GM13976 (cell line): ENCODE data around the gene EXOC4.

ENCODE experiments used
- DNase-seq: peaks from one replicate; pipeline ENCODE4 v3.0.0; 2012; ENCODE audit warnings: low spot score
- in situ Hi-C: fragments of 300-500 bp; cut with MboI; formaldehyde crosslinking; loops from one replicate; pipeline ENCODE4 v1.12.0; 2022; ENCODE audit warnings: low sequenced_read_pairs, mixed read lengths, inconsistent platforms; ENCODE audit not compliant: unreplicated experiment
- TF ChIP-seq, protein P1 (sequence below): IDR thresholded peaks from 2 replicates; pipeline ENCODE4 v1.5.1; 2012; ENCODE audit warnings: borderline replicate concordance, mild to moderate bottlenecking; ENCODE audit not compliant: insufficient read depth; ENCODE audit errors: extremely low read depth, missing control alignments, control extremely low read depth

Gene EXOC4

GRCh38 chr7:133827707-133828623, 575.1 kb downstream of the EXOC4 start:
- in situ Hi-C loops, result no loop called here
- peak; percentile 17 for DNase-seq
- TF ChIP-seq, protein P1, sequence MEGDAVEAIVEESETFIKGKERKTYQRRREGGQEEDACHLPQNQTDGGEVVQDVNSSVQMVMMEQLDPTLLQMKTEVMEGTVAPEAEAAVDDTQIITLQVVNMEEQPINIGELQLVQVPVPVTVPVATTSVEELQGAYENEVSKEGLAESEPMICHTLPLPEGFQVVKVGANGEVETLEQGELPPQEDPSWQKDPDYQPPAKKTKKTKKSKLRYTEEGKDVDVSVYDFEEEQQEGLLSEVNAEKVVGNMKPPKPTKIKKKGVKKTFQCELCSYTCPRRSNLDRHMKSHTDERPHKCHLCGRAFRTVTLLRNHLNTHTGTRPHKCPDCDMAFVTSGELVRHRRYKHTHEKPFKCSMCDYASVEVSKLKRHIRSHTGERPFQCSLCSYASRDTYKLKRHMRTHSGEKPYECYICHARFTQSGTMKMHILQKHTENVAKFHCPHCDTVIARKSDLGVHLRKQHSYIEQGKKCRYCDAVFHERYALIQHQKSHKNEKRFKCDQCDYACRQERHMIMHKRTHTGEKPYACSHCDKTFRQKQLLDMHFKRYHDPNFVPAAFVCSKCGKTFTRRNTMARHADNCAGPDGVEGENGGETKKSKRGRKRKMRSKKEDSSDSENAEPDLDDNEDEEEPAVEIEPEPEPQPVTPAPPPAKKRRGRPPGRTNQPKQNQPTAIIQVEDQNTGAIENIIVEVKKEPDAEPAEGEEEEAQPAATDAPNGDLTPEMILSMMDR, result no peak

GRCh38 chr7:133828906-133829305, 576.0 kb downstream of the EXOC4 start:
- in situ Hi-C loops, result no loop called here
- no peak for DNase-seq
- TF ChIP-seq, protein P1, result no peak

DNA sequence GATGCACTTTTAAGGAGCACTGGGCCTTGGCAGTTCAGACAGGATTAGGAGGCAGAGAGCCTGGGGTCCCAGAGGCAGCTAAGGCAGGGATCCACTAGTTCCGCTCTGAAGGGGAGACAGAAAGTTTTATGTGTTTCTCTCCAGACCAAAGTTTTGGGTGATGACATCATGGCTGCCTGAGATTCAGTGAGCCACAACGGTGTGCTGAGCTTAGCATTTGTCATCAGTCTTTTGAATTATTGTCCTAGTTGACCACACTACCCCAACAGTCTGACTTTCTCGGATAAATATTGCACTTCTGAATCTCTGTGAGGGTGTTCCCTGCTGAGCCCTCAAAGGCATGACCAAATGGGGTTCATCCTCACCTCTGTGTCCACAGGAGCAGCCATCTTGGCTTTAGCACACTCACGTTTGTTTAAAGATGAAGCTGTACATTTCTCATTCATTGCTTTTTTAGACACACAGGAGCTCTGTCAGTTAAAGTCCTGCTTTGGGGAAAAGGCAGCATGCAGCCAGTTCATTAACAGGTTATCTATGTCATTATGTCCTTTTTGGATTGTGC, 576.5 kb downstream of the EXOC4 start:
- TF ChIP-seq, protein P1, result no peak
- DNase-seq, result no peak
- in situ Hi-C loops, result no loop called here

DNA sequence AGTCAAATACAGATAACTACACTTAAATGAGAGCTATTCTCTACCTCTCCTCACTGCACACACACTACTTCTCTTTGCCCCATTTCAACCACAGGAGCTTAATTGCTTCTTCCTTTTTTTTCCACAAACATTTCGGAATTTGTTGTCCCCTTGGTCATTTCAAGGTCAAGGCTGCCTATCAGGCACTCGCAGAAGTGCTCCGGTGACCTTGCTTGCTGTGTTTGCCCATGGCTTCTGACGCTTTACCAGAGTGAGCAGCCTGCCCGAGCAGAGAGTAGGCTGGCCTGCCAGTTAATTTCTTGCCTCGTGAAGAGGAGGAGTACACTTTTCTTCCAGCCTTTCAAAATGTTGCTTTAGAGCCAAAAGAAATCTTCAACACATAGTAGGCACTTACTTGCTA, 577.2 kb downstream of the EXOC4 start:
- TF ChIP-seq, protein P1, result no peak
- in situ Hi-C loops, result no loop called here
- DNase-seq, result no peak

DNA sequence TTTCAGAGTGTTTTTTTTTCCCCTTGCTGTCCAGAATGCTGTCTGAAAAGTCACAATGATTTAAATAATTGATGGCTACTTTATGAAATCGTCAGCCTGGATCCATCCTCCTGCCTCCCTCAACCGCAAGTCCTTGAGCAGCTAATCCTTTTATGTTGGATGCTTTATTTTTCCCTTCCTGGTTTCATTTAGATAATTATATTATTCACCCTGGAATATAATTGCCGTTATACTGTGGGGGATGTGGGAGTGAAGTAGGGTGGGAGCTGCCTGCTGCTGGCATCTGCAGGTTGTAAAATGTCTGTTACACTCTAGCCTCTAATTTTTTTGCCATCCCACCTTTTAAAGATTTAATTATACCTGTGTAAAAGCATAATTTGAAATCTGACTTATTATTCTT, 583.8 kb downstream of the EXOC4 start:
- in situ Hi-C loops, result no loop called here
- DNase-seq, result no peak
- TF ChIP-seq, protein P1, result no peak

DNA sequence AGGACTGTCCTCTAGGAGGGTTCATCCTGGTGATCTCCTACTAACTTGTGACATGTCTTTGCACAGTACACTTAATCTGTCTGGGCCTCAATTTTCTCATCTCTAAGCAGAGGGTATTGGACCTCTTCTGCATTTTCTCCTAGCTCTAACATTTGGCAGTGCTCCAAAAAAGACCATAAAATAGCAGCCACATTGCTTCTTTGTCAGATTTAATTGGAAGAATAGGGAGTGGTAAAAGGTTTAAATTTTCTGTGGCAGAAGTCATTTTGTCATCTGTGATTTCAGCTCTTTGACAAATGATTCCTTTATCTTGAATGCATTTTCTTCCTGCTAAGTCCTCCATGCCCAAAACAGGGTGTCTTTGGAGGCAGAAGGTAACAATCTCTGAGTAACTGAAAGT, 584.3 kb downstream of the EXOC4 start:
- in situ Hi-C loops, result no loop called here
- TF ChIP-seq, protein P1, result no peak
- no peak for DNase-seq
